Astrocyte of the spinal cord (primary cell): ENCODE measurements around the gene C1R.
A peak's percentile ranks its signal among the peaks of the same experiment; 100 is the strongest.

Experiments used
- DNase-seq: peaks from one replicate; pipeline ENCODE4 v3.0.0; 2011; ENCODE audit warnings: low read depth, low spot score
- H3K4me3 ChIP-seq: 2 replicates; pipeline ENCODE4 v1.5.1; 2011; ENCODE audit warnings: low read depth, mild to moderate bottlenecking, low read length, moderate library complexity
- in situ Hi-C: cut with HindIII; loops from 2 replicates; pipeline ENCODE4 v1.10.0; 2017; ENCODE audit warnings: low sequenced_read_pairs
- TF ChIP-seq, protein P1 (sequence below): IDR thresholded peaks from 2 replicates; pipeline ENCODE4 v1.5.1; 2012; ENCODE audit warnings: low read depth, mild to moderate bottlenecking, low read length, inconsistent platforms

C1R gene

DNA sequence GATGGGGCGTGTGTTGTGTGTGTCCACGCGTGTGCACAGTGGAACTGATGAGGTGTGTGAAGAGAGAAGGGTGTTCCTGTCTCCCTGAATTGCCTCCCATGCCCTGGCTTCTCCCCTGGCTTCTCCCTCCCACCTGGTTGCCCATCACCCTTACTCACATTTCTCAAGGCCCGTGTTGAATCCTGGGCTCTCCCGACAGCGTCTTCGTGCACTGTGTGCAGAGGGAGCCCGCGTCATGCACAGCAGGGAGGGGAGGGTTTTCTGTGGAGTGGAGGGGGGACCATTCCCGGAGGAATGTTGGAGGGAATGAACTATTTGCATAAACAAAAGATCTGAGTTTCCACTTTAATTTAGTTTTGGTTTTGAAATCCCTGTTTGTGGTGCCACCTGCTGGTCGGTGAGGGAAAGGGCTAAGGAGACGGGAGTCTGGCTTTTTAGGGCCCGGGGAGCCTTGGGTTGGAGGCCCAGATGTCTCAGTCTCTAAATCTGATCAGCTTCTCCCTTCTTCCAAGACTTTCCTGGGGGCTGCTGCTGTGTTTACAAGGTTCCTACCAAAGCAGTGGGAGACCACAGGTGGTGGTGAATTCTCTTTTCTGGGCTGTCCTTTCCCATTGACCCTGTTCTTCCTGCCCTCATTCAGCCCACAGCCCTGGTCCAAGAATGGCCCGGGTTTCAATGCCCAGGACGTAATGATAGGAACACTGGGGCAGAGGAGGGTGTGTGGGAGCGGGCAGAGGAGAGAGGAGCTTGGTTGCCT, at the start of gene C1R:
Gene C1R (minus strand): TSS at position 217 of the 757 bp plus-strand sequence. CDS start 57 bp downstream, at position 160.
- in situ Hi-C loops: no loop called here
- peak; percentile 82 for DNase-seq
- TF ChIP-seq, protein P1, sequence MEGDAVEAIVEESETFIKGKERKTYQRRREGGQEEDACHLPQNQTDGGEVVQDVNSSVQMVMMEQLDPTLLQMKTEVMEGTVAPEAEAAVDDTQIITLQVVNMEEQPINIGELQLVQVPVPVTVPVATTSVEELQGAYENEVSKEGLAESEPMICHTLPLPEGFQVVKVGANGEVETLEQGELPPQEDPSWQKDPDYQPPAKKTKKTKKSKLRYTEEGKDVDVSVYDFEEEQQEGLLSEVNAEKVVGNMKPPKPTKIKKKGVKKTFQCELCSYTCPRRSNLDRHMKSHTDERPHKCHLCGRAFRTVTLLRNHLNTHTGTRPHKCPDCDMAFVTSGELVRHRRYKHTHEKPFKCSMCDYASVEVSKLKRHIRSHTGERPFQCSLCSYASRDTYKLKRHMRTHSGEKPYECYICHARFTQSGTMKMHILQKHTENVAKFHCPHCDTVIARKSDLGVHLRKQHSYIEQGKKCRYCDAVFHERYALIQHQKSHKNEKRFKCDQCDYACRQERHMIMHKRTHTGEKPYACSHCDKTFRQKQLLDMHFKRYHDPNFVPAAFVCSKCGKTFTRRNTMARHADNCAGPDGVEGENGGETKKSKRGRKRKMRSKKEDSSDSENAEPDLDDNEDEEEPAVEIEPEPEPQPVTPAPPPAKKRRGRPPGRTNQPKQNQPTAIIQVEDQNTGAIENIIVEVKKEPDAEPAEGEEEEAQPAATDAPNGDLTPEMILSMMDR: peak; percentile 91
- peak within 1 kb of the TSS; percentile 44 for H3K4me3 ChIP-seq

DNA sequence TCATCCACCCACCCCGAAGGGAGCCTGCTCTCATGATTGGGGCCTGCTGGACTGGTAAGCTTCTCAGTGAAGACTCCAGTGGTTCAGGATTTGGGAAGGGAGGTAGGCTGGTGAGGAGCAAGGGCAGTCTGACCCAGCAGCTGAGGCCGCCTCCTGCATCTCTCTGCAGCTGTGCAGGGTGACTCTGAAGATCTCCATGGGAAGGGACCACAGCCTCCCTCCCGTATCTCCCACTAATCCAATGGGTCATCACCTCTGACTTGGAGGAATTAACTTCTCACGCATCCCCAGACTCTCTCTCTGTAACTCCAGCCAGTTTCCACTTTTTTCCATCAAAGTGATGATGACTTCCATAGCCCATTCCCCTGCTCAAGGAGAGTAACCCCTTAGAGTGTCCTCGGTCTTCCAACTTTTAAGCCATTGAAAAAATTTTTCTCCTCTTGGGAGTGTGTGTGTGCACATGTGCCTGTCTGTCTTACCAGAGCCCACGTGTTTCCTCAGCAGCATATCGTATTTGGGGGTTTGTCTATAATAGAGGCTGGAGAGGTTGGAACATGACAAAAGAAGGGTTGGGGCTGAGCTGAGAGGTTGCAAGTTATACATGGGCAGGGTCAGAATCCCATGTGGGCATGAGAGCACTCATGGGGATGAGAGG, 49.2 kb upstream of the C1R start:
- no peak overlapping the region for H3K4me3 ChIP-seq
- TF ChIP-seq, protein P1: no peak
- no peak for DNase-seq
- in situ Hi-C loops: no loop called here

GRCh38 chr12:7139200-7139599, 47.0 kb upstream of the C1R start:
- TF ChIP-seq, protein P1: no peak
- H3K4me3 ChIP-seq: no peak overlapping the region
- in situ Hi-C loops: no loop called here
- DNase-seq: no peak

DNA sequence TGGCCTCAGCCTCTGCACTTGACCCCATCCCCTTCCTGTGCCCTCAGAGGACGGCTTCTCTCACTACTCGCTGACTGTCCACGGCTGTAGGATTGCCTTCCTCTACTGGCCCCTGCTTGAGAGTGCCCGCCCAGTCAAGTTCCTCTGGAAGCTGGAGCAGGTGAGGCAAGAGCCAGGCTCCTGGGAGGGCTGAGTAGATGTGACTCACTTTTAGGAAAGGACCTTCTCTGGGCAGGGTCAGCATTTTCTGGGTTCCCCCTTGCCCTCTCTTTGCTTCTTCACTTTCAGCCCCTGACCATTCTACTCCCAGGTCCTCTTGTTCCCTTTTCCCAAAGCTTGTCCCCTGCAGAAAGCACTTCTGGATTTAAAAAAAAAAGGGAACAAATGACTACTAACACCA, 45.7 kb upstream of the C1R start:
- in situ Hi-C loops: no loop called here
- TF ChIP-seq, protein P1: no peak
- DNase-seq: no peak
- H3K4me3 ChIP-seq: no peak overlapping the region

GRCh38 chr12:7136676-7137075, 44.4 kb upstream of the C1R start:
- TF ChIP-seq, protein P1: no peak
- no peak for DNase-seq
- H3K4me3 ChIP-seq: no peak overlapping the region
- in situ Hi-C loops: no loop called here

DNA sequence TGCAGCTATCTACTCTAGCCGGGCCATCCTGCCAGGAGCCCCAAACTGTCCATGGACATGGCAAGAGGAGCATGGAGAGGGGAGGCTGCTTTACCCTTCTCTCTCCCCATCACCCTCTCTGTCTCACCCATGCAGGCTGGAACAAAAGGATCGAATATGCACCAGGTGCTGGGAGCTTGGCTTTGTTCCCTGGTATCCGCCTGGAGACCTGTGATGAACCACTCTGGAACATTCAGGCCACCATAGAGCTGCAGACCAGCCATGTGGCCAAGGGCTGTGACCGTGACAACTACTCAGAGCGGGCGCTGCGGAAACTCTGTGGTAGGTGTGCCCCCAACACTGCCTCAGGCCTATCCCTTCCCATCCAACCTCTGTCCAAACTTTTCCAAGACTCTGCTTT, 43.8 kb upstream of the C1R start:
- in situ Hi-C loops: no loop called here

More for the DNA sequence above, 43.8 kb upstream of the C1R start:
- TF ChIP-seq, protein P1: no peak
- H3K4me3 ChIP-seq: no peak overlapping the region
- no peak for DNase-seq
